Peyer's patch (tissue), 4 donors: ENCODE measurements around the gene RCHY1.

Experiments used
- POLR2A ChIP-seq, 2 donors: fragments of 450-650 bp; IDR thresholded peaks; one replicate each; pipeline ENCODE4 v1.5.1; 2017; ENCODE audit warnings: antibody characterized with exemption in 2 of 2, mild to moderate bottlenecking in 2 of 2, moderate library complexity in 2 of 2
- TF ChIP-seq, protein P1 (sequence below), 6 experiments: fragments of 450-650 bp in 4 of 6; fragments of 200-600 bp in 2 of 6; sonication (generic) in 1 of 6; IDR thresholded peaks; one replicate each; pipeline ENCODE4 v1.5.1; 2017 to 2019; ENCODE audit warnings: antibody characterized with exemption in 6 of 6, mild to moderate bottlenecking in 3 of 6, moderate library complexity in 1 of 6

DNA sequence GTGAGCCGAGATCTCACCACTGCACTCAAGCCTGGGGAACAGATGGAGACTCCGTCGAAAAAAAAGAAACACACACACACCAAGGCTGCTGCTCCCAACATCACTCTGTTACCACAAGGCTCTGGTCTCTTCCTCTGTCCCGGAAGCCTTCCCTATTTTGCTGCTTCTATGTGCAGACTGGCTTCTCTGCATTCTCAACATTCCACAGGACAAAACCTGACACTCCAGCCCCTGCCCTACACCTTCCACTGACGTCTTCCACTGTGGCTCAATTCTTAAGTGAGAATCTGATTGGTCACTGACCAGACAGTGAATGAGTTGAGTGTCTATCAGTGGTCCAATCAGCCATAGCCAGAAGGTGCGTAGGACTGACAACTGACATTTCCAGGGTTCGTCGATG is 47.6 kb upstream of the RCHY1 start:
- TF ChIP-seq POLR2A (IDR thresholded peaks at IDR 0.05) = no peak
- TF ChIP-seq, protein P1, sequence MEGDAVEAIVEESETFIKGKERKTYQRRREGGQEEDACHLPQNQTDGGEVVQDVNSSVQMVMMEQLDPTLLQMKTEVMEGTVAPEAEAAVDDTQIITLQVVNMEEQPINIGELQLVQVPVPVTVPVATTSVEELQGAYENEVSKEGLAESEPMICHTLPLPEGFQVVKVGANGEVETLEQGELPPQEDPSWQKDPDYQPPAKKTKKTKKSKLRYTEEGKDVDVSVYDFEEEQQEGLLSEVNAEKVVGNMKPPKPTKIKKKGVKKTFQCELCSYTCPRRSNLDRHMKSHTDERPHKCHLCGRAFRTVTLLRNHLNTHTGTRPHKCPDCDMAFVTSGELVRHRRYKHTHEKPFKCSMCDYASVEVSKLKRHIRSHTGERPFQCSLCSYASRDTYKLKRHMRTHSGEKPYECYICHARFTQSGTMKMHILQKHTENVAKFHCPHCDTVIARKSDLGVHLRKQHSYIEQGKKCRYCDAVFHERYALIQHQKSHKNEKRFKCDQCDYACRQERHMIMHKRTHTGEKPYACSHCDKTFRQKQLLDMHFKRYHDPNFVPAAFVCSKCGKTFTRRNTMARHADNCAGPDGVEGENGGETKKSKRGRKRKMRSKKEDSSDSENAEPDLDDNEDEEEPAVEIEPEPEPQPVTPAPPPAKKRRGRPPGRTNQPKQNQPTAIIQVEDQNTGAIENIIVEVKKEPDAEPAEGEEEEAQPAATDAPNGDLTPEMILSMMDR (IDR thresholded peaks at IDR 0.05) = no peak
